IgD-negative memory B cell (primary cell): ENCODE data around the gene ANG. TPM values are rescaled to one million over a fixed set of nuclear protein-coding genes. Genes with fewer than 3 reads are reported as not detected.
"Not testable (repeated sequence)": the region's sequence is repeated elsewhere in the genome, so short reads cannot be mapped to it uniquely, and the experiment has no call there.

Experiments
- H3K27ac Mint-ChIP-seq, 3 donors: one replicate each; pipeline ENCODE4 v1.8.0; 2020 to 2022; ENCODE audit warnings: mild to moderate bottlenecking in 3 of 3, mixed read lengths in 3 of 3, moderate library complexity in 1 of 3
- H3K27me3 Mint-ChIP-seq: one replicate; pipeline ENCODE4 v1.8.0; 2021; ENCODE audit warnings: mixed read lengths
- H3K36me3 Mint-ChIP-seq: one replicate; pipeline ENCODE4 v1.8.0; 2020; ENCODE audit warnings: mild to moderate bottlenecking, mixed read lengths
- H3K4me1 Mint-ChIP-seq, 3 donors: one replicate each; pipeline ENCODE4 v1.8.0; 2020 to 2022; ENCODE audit warnings: mixed read lengths in 3 of 3, mild to moderate bottlenecking in 1 of 3
- H3K4me3 Mint-ChIP-seq, 4 donors: one replicate each; pipeline ENCODE4 v1.8.0; 2020 to 2022; ENCODE audit warnings: mild to moderate bottlenecking in 4 of 4, mixed read lengths in 4 of 4, moderate library complexity in 3 of 4
- H3K9me3 Mint-ChIP-seq, 3 donors: one replicate each; pipeline ENCODE4 v1.8.0; 2020 to 2021; ENCODE audit warnings: mixed read lengths in 3 of 3, mild to moderate bottlenecking in 1 of 3
- polyA plus RNA-seq: library from polyadenylated mRNA; unstranded; fragments of 300-500 nt; fragmentation: Illumina TruSeq; gene quantifications from one replicate; pipeline ENCODE4 v1.2.3, GENCODE V29; 2021

Gene ANG
- polyA plus RNA-seq, 1 donor from 2014 or later: 9.9 TPM

- Mint-ChIP-seq H3K9me3 (no peaks in the 10 kb centered on the region), H3K27ac (peak overlapping the region; percentile 66 to 81 (median 71)), H3K4me1 (peaks cover 29 to 49% (median 40%) of the 10 kb centered on the region in 3 donors), H3K36me3 (peaks cover 2% of the 10 kb centered on the region), H3K27me3 (no peaks in the 10 kb centered on the region), H3K4me3 (peak overlapping the region; percentile 83 to 98 (median 94))
These were observed 25.4 kb upstream of the ANG start for GRCh38 chr14:20662968-20663732.

- H3K9me3 Mint-ChIP-seq, H3K36me3 Mint-ChIP-seq, H3K27me3 Mint-ChIP-seq: not testable (repeated sequence)
- peaks cover 29 to 59% (median 48%) of the 10 kb centered on the region in 3 donors for H3K4me1 Mint-ChIP-seq
- H3K27ac Mint-ChIP-seq: peak overlapping the region; percentile 40 to 92 (median 66)
- H3K4me3 Mint-ChIP-seq: peak overlapping the region; percentile 74 to 87 (median 78)
These were observed 22.1 kb upstream of the ANG start for GRCh38 chr14:20666400-20666961.

- Mint-ChIP-seq H3K9me3 (no peaks in the 10 kb centered on the region), H3K4me3 (peak overlapping the region; percentile 22 to 88 (median 75)), H3K27me3 (no peaks in the 10 kb centered on the region), H3K27ac (peak overlapping the region; percentile 77 to 95 (median 83)), H3K36me3 (no peaks in the 10 kb centered on the region), H3K4me1 (peaks cover 34 to 58% (median 50%) of the 10 kb centered on the region in 3 donors)
These were observed 20.6 kb upstream of the ANG start for GRCh38 chr14:20667957-20668356.

- Mint-ChIP-seq H3K4me1 (peaks cover 34 to 53% (median 41%) of the 10 kb centered on the region in 3 donors), H3K4me3 (peak overlapping the region in 2 of 4 donors; percentile 17 to 61), H3K27ac (peak overlapping the region in 2 of 3 donors; percentile 23 to 83), H3K9me3 (no peaks in the 10 kb centered on the region), H3K27me3 (no peaks in the 10 kb centered on the region), H3K36me3 (no peaks in the 10 kb centered on the region)
These were observed 19.6 kb upstream of the ANG start for GRCh38 chr14:20668969-20669368.

- Mint-ChIP-seq H3K4me1 (peaks cover 24 to 34% (median 26%) of the 10 kb centered on the region in 3 donors), H3K4me3 (no peak overlapping the region), H3K27me3 (no peaks in the 10 kb centered on the region), H3K9me3 (no peaks in the 10 kb centered on the region), H3K27ac (no peak overlapping the region), H3K36me3 (peaks cover 1% of the 10 kb centered on the region)
These were observed 16.8 kb upstream of the ANG start for GRCh38 chr14:20671597-20672283.

GRCh38 chr14:20675669-20676068 is 12.9 kb upstream of the ANG start:
- peaks cover 15 to 19% (median 15%) of the 10 kb centered on the region in 3 donors for H3K4me1 Mint-ChIP-seq
- H3K4me3 Mint-ChIP-seq: no peak overlapping the region
- H3K27ac Mint-ChIP-seq: no peak overlapping the region
- H3K36me3 Mint-ChIP-seq: peaks cover 1% of the 10 kb centered on the region
- H3K27me3 Mint-ChIP-seq: no peaks in the 10 kb centered on the region
- no peaks in the 10 kb centered on the region for H3K9me3 Mint-ChIP-seq

GRCh38 chr14:20676072-20676471 is 12.5 kb upstream of the ANG start:
- Mint-ChIP-seq H3K4me3 (no peak overlapping the region), H3K36me3 (peaks cover 1% of the 10 kb centered on the region), H3K27ac (no peak overlapping the region), H3K27me3 (no peaks in the 10 kb centered on the region), H3K9me3 (no peaks in the 10 kb centered on the region), H3K4me1 (peaks cover 19 to 23% (median 19%) of the 10 kb centered on the region in 3 donors)

- Mint-ChIP-seq H3K4me3 (peak overlapping the region in 1 of 4 donors; percentile 43), H3K27ac (no peak overlapping the region), H3K36me3 (peaks cover 1% of the 10 kb centered on the region), H3K9me3 (no peaks in the 10 kb centered on the region), H3K4me1 (peaks cover 17 to 24% (median 18%) of the 10 kb centered on the region in 3 donors), H3K27me3 (no peaks in the 10 kb centered on the region)
These were observed 8.7 kb upstream of the ANG start for GRCh38 chr14:20679907-20680306.

- peaks cover 1% of the 10 kb centered on the region for H3K36me3 Mint-ChIP-seq
- H3K4me3 Mint-ChIP-seq: no peak overlapping the region
- H3K4me1 Mint-ChIP-seq: peaks cover 19 to 29% (median 22%) of the 10 kb centered on the region in 3 donors
- H3K27ac Mint-ChIP-seq: no peak overlapping the region
- H3K9me3 Mint-ChIP-seq: no peaks in the 10 kb centered on the region
- no peaks in the 10 kb centered on the region for H3K27me3 Mint-ChIP-seq
These were observed 8.2 kb upstream of the ANG start for GRCh38 chr14:20680363-20680762.

- Mint-ChIP-seq H3K4me1 (peaks cover 19 to 29% (median 23%) of the 10 kb centered on the region in 3 donors), H3K27me3 (no peaks in the 10 kb centered on the region), H3K27ac (no peak overlapping the region), H3K9me3 (no peaks in the 10 kb centered on the region), H3K4me3 (no peak overlapping the region), H3K36me3 (peaks cover 1% of the 10 kb centered on the region)
These were observed 7.7 kb upstream of the ANG start for GRCh38 chr14:20680843-20681347.

GRCh38 chr14:20681348-20682126 is 7.0 kb upstream of the ANG start:
- H3K4me1 Mint-ChIP-seq: peaks cover 22 to 29% (median 27%) of the 10 kb centered on the region in 3 donors
- H3K4me3 Mint-ChIP-seq: no peak overlapping the region
- H3K36me3 Mint-ChIP-seq: peaks cover under 1% of the 10 kb centered on the region
- no peaks in the 10 kb centered on the region for H3K27me3 Mint-ChIP-seq
- H3K27ac Mint-ChIP-seq: no peak overlapping the region
- no peaks in the 10 kb centered on the region for H3K9me3 Mint-ChIP-seq

- H3K27me3 Mint-ChIP-seq: no peaks in the 10 kb centered on the region
- no peaks in the 10 kb centered on the region for H3K9me3 Mint-ChIP-seq
- H3K4me3 Mint-ChIP-seq: no peak overlapping the region
- H3K36me3 Mint-ChIP-seq: no peaks in the 10 kb centered on the region
- no peak overlapping the region for H3K27ac Mint-ChIP-seq
- H3K4me1 Mint-ChIP-seq: peaks cover 22 to 30% (median 29%) of the 10 kb centered on the region in 3 donors
These were observed 6.5 kb upstream of the ANG start for GRCh38 chr14:20682127-20682434.

- no peaks in the 10 kb centered on the region for H3K36me3 Mint-ChIP-seq
- H3K9me3 Mint-ChIP-seq: no peaks in the 10 kb centered on the region
- H3K4me3 Mint-ChIP-seq: no peak overlapping the region
- H3K27me3 Mint-ChIP-seq: no peaks in the 10 kb centered on the region
- H3K27ac Mint-ChIP-seq: no peak overlapping the region
- H3K4me1 Mint-ChIP-seq: peaks cover 22 to 30% (median 29%) of the 10 kb centered on the region in 3 donors
These were observed 6.0 kb upstream of the ANG start for GRCh38 chr14:20682435-20683124.
